Endothelial cell of umbilical vein (primary cell): ENCODE results near the gene TPMT.

ENCODE experiments used
- FOS ChIP-seq: IDR thresholded peaks from 2 replicates; pipeline ENCODE4 v1.6.1; 2011; ENCODE audit warnings: mild to moderate bottlenecking, low read length, moderate library complexity, borderline replicate concordance; ENCODE audit not compliant: insufficient read depth
- GATA2 ChIP-seq: IDR thresholded peaks from 2 replicates; pipeline ENCODE4 v1.7.0; 2011; ENCODE audit warnings: low read depth, mild to moderate bottlenecking, moderate library complexity, mixed read lengths, low read length; ENCODE audit not compliant: insufficient read length, insufficient read depth
- MAX ChIP-seq: IDR thresholded peaks from 2 replicates; pipeline ENCODE4 v1.6.1; 2011; ENCODE audit not compliant: insufficient read depth, insufficient read length
- MYC ChIP-seq: IDR thresholded peaks from one replicate; pipeline ENCODE4 v1.6.1; 2011; ENCODE audit warnings: mild to moderate bottlenecking, low read depth, low read length
- POLR2A ChIP-seq: IDR thresholded peaks from 2 replicates; pipeline ENCODE4 v1.6.1; 2012; ENCODE audit warnings: low read depth, mild to moderate bottlenecking, control low read depth, low read length
- POLR2AphosphoS5 ChIP-seq: IDR thresholded peaks from 2 replicates; pipeline ENCODE4 v1.6.1; 2012; ENCODE audit warnings: low read depth, mild to moderate bottlenecking, control low read depth, low read length, moderate library complexity; ENCODE audit not compliant: insufficient read depth
- TF ChIP-seq, protein P1 (sequence below), 2 donors: IDR thresholded peaks; 1 replicate in 1 of 2; 2 replicates in 1 of 2; pipeline ENCODE4 v1.5.1; 2011; ENCODE audit warnings: low read length in 2 of 2, mild to moderate bottlenecking in 2 of 2, moderate library complexity in 2 of 2, control low read depth in 1 of 2, inconsistent platforms in 1 of 2, low read depth in 1 of 2; ENCODE audit not compliant: insufficient read depth in 1 of 2; ENCODE audit errors: extremely low read depth in 1 of 2

DNA sequence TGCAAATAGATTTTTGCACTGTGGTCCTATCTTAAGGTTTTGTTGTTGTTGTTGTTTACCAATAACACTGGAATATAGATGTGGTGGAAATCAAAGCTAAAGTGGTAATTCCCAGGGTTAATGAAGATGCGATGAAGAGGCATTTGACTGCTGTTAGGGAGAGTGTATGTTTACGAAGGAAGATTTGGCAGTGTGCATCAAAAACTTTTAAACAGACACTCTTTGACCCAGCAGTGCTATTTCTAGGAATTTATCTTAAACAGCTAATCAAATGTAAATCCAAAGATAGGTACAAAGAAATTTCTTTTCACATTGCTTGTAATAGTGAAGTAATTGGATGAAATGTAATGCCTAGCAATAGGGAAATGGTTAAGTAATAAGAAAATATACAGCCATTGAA, 34.3 kb upstream of the TPMT start:
- TF ChIP-seq, protein P1, sequence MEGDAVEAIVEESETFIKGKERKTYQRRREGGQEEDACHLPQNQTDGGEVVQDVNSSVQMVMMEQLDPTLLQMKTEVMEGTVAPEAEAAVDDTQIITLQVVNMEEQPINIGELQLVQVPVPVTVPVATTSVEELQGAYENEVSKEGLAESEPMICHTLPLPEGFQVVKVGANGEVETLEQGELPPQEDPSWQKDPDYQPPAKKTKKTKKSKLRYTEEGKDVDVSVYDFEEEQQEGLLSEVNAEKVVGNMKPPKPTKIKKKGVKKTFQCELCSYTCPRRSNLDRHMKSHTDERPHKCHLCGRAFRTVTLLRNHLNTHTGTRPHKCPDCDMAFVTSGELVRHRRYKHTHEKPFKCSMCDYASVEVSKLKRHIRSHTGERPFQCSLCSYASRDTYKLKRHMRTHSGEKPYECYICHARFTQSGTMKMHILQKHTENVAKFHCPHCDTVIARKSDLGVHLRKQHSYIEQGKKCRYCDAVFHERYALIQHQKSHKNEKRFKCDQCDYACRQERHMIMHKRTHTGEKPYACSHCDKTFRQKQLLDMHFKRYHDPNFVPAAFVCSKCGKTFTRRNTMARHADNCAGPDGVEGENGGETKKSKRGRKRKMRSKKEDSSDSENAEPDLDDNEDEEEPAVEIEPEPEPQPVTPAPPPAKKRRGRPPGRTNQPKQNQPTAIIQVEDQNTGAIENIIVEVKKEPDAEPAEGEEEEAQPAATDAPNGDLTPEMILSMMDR (IDR thresholded peaks at IDR 0.05; ENCODE audit: extremely low read depth in 1 of 2, insufficient read depth in 1 of 2, low read depth in 1 of 2, low read length in 2 of 2), result no peak
- TF ChIP-seq FOS, result no peak
- no peak for TF ChIP-seq MAX
- no peak for TF ChIP-seq MYC
- no peak for TF ChIP-seq GATA2
- TF ChIP-seq POLR2AphosphoS5, result no peak
- TF ChIP-seq POLR2A, result no peak
